Measurements from ENCODE around the gene UBA52.
A peak's percentile ranks its signal among the peaks of the same experiment; 100 is the strongest.
"Not testable (repeated sequence)": the region's sequence is repeated elsewhere in the genome, so short reads cannot be mapped to it uniquely, and the experiment has no call there.

Gene UBA52

DNA sequence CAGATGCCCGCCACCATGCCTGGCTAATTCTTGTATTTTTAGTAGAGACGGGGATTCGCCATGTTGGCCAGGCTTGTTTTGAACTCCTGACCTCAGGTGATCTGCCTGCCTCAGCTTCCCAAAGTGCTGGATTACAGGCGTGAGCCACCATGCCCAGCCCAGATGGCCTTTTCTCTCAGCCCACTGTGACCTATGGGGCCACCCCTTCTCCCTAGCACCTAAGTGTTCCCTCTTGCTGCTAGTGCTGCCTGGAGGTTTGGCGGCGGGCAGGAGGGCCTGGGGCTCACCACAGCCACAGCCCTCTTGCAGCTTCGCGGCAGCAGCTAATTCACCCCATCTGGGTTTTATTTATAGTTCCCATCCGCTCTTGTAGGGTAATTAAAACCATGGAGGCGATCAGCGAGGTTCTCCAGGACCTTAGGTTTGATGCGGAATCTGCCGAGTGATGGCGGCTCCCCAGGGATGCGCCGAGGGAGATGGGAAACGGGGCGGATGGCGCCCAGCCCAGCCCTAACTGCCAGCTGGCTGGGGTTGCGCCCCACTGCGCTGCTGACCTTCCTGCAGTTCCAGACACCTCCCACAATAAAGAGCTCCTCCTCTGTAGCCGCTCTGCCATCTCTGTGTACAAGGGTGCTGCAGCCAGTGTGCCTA is 20.2 kb downstream of the UBA52 start:
- TF ChIP-seq CTCF (IDR thresholded peaks at IDR 0.05; ENCODE audit: control insufficient read depth, insufficient read depth, low read depth, low read length, missing control alignments) = no peak
- no peak overlapping the region for H3K4me3 ChIP-seq (ENCODE audit: control insufficient read depth, low read depth, low read length)
- peak; percentile 27 for DNase-seq (ENCODE audit: low read depth)

GRCh38 chr19:18592732-18593131 is 21.1 kb downstream of the UBA52 start:
- not testable (repeated sequence) for H3K4me3 ChIP-seq (ENCODE audit: control insufficient read depth, low read depth, low read length); DNase-seq (ENCODE audit: low read depth)

GRCh38 chr19:18593367-18594095 is 21.9 kb downstream of the UBA52 start:
- peak overlapping the region; percentile 30 for H3K4me3 ChIP-seq (ENCODE audit: control insufficient read depth, low read depth, low read length)
- no peak for DNase-seq (ENCODE audit: low read depth)
- TF ChIP-seq CTCF (IDR thresholded peaks at IDR 0.05; ENCODE audit: control insufficient read depth, insufficient read depth, low read depth, low read length, missing control alignments) = no peak

DNA sequence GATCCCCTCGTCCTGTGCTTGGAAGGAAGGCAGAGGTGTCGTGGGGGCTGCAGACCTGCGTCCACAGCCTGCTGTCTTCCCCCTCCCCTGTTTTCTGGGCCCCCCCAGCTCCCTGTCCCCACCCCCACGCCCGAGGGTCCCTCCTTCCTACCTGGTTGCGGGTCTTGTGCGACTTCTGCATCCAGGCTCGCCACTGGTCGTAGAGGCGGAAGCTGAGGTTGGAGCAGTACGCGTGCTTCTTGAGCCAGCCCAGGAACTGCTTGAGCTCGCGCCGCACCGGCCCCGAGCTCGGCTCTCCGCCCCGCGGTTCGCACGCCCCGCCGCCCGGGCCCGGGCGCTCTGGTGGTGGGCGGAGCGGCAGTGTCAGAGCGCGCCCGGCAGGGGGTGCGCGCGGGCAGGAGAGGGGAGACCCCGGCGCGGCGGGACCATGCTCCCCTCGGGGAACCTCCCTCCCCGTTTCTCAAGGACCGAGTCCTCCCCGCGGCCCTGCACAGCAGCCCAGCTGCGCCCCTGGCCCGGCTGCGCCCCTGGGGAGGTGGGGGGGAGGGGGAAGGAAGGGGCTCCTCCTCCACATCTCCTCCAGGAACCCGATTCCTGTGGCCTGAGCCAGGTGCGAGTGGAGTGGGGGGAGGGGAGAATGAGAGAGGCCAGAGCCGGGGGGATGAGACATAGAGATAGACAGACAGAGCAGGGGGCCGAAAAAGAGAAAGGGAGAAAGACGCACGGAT is 22.6 kb downstream of the UBA52 start:
- TF ChIP-seq CTCF (IDR thresholded peaks at IDR 0.05; ENCODE audit: control insufficient read depth, insufficient read depth, low read depth, low read length, missing control alignments) = peak; percentile 53
- DNase-seq (ENCODE audit: low read depth) = no peak
- peak overlapping the region; percentile 50 for H3K4me3 ChIP-seq (ENCODE audit: control insufficient read depth, low read depth, low read length)

DNA sequence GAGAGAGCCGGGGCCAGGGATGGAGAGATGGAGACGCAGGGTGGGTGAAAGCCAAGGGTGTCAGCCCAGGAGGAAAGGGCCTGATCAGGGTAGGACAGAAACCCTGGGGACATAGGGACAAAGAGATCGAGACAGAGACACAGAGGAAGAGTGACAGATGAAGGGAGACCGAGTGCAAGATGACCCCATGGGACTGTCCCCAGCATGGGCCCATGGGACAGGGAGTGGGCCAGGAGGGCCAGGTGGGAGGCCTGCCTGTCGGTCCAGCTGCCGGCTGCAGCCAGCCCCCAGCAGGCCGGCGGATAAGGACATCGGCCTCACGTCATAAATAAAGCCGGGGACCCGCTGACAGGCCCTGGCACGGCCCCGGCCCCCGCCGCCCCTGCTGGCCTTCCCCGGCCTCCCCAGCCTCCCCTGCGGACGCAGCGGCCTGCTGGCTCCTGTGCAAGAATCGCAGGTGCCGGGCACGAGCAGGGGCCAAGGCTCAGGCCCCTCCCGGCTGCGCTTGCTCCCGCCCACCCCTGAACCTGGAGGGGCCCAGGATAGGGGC is 23.2 kb downstream of the UBA52 start:
- DNase-seq (ENCODE audit: low read depth) = no peak
- TF ChIP-seq CTCF (IDR thresholded peaks at IDR 0.05; ENCODE audit: control insufficient read depth, insufficient read depth, low read depth, low read length, missing control alignments) = no peak
- peak overlapping the region; percentile 50 for H3K4me3 ChIP-seq (ENCODE audit: control insufficient read depth, low read depth, low read length)

- no peak for DNase-seq (ENCODE audit: low read depth)
- TF ChIP-seq CTCF (IDR thresholded peaks at IDR 0.05; ENCODE audit: control insufficient read depth, insufficient read depth, low read depth, low read length, missing control alignments) = no peak
- H3K4me3 ChIP-seq (ENCODE audit: control insufficient read depth, low read depth, low read length) = no peak overlapping the region
Measured at GRCh38 chr19:18595475-18595874, 23.8 kb downstream of the UBA52 start.

Data from AG09309 (cell line).